ENCODE data around the gene COL6A1. TPM values are rescaled to one million over a fixed set of nuclear protein-coding genes. Genes with fewer than 3 reads are reported as not detected.

The COL6A1 gene
- total RNA-seq, 1 donor from 2014 or later, result 148 TPM

GRCh38 chr21:46037331-46038325, 56.1 kb downstream of the COL6A1 start:
- Histone ChIP-seq H3K27me3 (ENCODE audit: low read depth) (no peaks in the 10 kb centered on the region), H3K4me3 (no peak overlapping the region), H3K4me1 (peaks cover 7% of the 10 kb centered on the region), H3K9me3 (no peaks in the 10 kb centered on the region), H3K36me3 (no peaks in the 10 kb centered on the region), H3K27ac (no peak overlapping the region)
- TF ChIP-seq CTCF (IDR thresholded peaks at IDR 0.05), result no peak
- no peak for DNase-seq
- intact Hi-C loops (cut with DNase I), result no loop called here
- peak in 1 of 2 donors; percentile 23 for ATAC-seq

DNA sequence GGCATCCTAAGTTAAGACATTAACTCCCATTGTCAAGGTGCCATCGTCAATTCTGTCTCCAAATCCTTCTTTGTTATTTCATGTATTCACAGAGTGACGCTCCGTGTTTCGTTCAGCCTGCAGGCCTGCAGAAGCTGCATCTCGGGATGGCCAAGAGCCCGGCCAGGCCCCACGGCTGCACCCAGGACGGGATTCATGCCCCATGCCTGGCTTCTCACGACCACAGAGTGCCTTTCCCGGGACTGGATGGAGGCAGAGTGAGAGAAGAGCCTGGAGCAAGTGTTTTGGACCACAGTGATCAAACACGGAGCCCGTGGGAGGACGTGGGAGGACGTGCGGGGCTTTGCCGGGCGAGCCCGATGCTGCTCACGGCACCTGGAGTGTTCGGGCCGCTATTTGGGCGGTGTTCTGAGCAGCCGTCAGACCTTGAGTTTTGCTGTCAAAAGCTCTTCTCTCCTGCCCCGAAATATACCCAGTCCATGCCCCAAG, 56.8 kb downstream of the COL6A1 start:
- no peak for ATAC-seq
- Histone ChIP-seq H3K9me3 (no peaks in the 10 kb centered on the region), H3K4me1 (peaks cover 7% of the 10 kb centered on the region), H3K36me3 (no peaks in the 10 kb centered on the region), H3K4me3 (no peak overlapping the region), H3K27ac (no peak overlapping the region), H3K27me3 (ENCODE audit: low read depth) (no peaks in the 10 kb centered on the region)
- intact Hi-C loops (cut with DNase I), result no loop called here
- no peak for DNase-seq
- TF ChIP-seq CTCF (IDR thresholded peaks at IDR 0.05), result no peak

- TF ChIP-seq CTCF (IDR thresholded peaks at IDR 0.05), result no peak
- no peak for DNase-seq
- ATAC-seq, result peak in 1 of 2 donors; percentile 36
- intact Hi-C loops (cut with DNase I), result no loop called here
- Histone ChIP-seq H3K4me3 (no peak overlapping the region), H3K4me1 (peaks cover 7% of the 10 kb centered on the region), H3K27me3 (ENCODE audit: low read depth) (no peaks in the 10 kb centered on the region), H3K36me3 (no peaks in the 10 kb centered on the region), H3K9me3 (no peaks in the 10 kb centered on the region), H3K27ac (no peak overlapping the region)
Measured at GRCh38 chr21:46038871-46039397, 57.4 kb downstream of the COL6A1 start.

- Histone ChIP-seq H3K27me3 (ENCODE audit: low read depth) (no peaks in the 10 kb centered on the region), H3K27ac (no peak overlapping the region), H3K36me3 (no peaks in the 10 kb centered on the region), H3K4me3 (no peak overlapping the region), H3K9me3 (no peaks in the 10 kb centered on the region), H3K4me1 (peaks cover 7% of the 10 kb centered on the region)
- DNase-seq, result no peak
- TF ChIP-seq CTCF (IDR thresholded peaks at IDR 0.05), result no peak
- no peak for ATAC-seq
- intact Hi-C loops (cut with DNase I), result no loop called here
Measured at GRCh38 chr21:46039891-46040660, 58.5 kb downstream of the COL6A1 start.

- Histone ChIP-seq H3K4me3 (no peak overlapping the region), H3K27ac (no peak overlapping the region), H3K27me3 (ENCODE audit: low read depth) (no peaks in the 10 kb centered on the region), H3K9me3 (no peaks in the 10 kb centered on the region), H3K36me3 (no peaks in the 10 kb centered on the region), H3K4me1 (peaks cover 5% of the 10 kb centered on the region)
- DNase-seq (no peak), ATAC-seq (no peak)
- intact Hi-C loops (cut with DNase I), result no loop called here
- no peak for TF ChIP-seq CTCF (IDR thresholded peaks at IDR 0.05)
Measured at GRCh38 chr21:46040707-46041106, 59.1 kb downstream of the COL6A1 start.

Data from lower lobe of right lung (tissue), 2 donors.